Stimulated activated CD4-positive, alpha-beta T cell treated with anti-CD3 and anti-CD28 coated beads, Interleukin-2, amount 100 ng/mL, for 24 hours (primary cell): Measurements from ENCODE around the gene HERC4.
"Not testable (repeated sequence)": the region's sequence is repeated elsewhere in the genome, so short reads cannot be mapped to it uniquely, and the experiment has no call there.

Experiments
- DNase-seq, 2 donors: peaks; one replicate each; pipeline ENCODE4 v3.0.0-alpha.2; 2020

The HERC4 gene

GRCh38 chr10:68090586-68090985 lies 15.5 kb upstream of the HERC4 start:
- no peak for DNase-seq

GRCh38 chr10:68088740-68089139 lies 13.7 kb upstream of the HERC4 start:
- DNase-seq = no peak

- no peak for DNase-seq
Observed at GRCh38 chr10:68087685-68088401, 12.8 kb upstream of the HERC4 start.

- DNase-seq = no peak
Observed at GRCh38 chr10:68086910-68087684, 12.0 kb upstream of the HERC4 start.

- DNase-seq = no peak
Observed at GRCh38 chr10:68086011-68086410, 10.9 kb upstream of the HERC4 start.

GRCh38 chr10:68084469-68084868 lies 9.4 kb upstream of the HERC4 start:
- DNase-seq = no peak

GRCh38 chr10:68083953-68084352 lies 8.9 kb upstream of the HERC4 start:
- DNase-seq = no peak

GRCh38 chr10:68082872-68083271 lies 7.8 kb upstream of the HERC4 start:
- DNase-seq = no peak

- no peak for DNase-seq
Observed at GRCh38 chr10:68081916-68082315, 6.8 kb upstream of the HERC4 start.

GRCh38 chr10:68080853-68081431 lies 5.9 kb upstream of the HERC4 start:
- no peak for DNase-seq

GRCh38 chr10:68079434-68079833 lies 4.4 kb upstream of the HERC4 start:
- no peak for DNase-seq

- DNase-seq = no peak
Observed at GRCh38 chr10:68077026-68077425, 1.9 kb upstream of the HERC4 start.

- DNase-seq = not testable (repeated sequence)
Observed at GRCh38 chr10:68076081-68076480, 998 bp upstream of the HERC4 start.

- no peak for DNase-seq
Observed at GRCh38 chr10:68075550-68076004, 494 bp upstream of the HERC4 start.

- no peak for DNase-seq
Observed at GRCh38 chr10:68074031-68074774, 880 bp downstream of the HERC4 start.

GRCh38 chr10:68073631-68074030 lies 1.5 kb downstream of the HERC4 start:
- DNase-seq = no peak

GRCh38 chr10:68067508-68067907 lies 7.6 kb downstream of the HERC4 start:
- no peak for DNase-seq

GRCh38 chr10:68067029-68067428 lies 8.1 kb downstream of the HERC4 start:
- no peak for DNase-seq

GRCh38 chr10:68053553-68053952 lies 21.5 kb downstream of the HERC4 start:
- no peak for DNase-seq

GRCh38 chr10:68052463-68052862 lies 22.6 kb downstream of the HERC4 start:
- DNase-seq = no peak

GRCh38 chr10:68049289-68050078 lies 25.6 kb downstream of the HERC4 start:
- no peak for DNase-seq

GRCh38 chr10:68047554-68048327 lies 27.3 kb downstream of the HERC4 start:
- DNase-seq = no peak
